ENCODE data around the gene CCDC97.

DNA sequence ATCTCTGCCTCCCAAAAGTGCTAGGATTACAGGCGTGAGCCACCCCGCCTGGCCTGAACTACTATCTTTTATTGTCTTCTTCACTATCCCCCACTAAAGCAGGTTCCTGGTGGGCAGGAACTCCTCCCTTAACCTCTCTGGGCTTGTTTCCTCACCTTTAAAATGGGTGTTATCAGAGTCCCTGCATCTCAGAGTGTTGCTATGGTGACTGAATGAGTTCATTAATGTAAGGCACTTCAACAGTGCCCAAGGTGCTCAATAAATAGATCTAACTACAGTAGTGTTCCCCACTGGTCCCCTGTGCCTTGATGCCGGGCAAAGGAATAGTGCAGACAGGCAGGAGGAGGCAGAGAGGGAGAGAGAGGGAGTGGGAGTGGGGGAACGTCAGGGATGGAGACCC is 20.5 kb downstream of the CCDC97 start:
- TF ChIP-seq, protein P1, sequence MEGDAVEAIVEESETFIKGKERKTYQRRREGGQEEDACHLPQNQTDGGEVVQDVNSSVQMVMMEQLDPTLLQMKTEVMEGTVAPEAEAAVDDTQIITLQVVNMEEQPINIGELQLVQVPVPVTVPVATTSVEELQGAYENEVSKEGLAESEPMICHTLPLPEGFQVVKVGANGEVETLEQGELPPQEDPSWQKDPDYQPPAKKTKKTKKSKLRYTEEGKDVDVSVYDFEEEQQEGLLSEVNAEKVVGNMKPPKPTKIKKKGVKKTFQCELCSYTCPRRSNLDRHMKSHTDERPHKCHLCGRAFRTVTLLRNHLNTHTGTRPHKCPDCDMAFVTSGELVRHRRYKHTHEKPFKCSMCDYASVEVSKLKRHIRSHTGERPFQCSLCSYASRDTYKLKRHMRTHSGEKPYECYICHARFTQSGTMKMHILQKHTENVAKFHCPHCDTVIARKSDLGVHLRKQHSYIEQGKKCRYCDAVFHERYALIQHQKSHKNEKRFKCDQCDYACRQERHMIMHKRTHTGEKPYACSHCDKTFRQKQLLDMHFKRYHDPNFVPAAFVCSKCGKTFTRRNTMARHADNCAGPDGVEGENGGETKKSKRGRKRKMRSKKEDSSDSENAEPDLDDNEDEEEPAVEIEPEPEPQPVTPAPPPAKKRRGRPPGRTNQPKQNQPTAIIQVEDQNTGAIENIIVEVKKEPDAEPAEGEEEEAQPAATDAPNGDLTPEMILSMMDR (IDR thresholded peaks at IDR 0.05), result no peak
- TF ChIP-seq POLR2A (IDR thresholded peaks at IDR 0.05) (no peak), EP300 (IDR thresholded peaks at IDR 0.05) (no peak)

Data from tibial nerve (tissue), 4 donors.